ENCODE measurements around the gene ALOX12.

DNA sequence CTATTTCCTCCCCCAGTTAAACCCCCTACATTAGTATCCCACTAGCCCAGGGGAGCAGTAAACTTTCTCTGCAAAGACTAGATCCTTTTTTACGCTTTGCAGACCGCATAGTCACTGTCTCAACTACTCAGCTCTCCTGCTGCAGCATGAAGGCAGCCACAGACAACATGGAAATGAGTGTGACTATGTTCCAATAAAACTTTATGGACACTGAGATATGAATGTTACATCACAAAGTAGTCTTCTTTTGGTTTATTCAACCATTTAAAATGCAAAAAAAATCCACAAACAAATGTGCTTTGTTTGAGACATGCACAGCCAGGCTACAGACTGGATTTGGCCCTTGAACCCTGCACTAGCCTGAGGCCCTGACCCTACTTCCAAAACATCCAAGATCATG lies 14.7 kb downstream of the ALOX12 start:
- TF ChIP-seq, protein P1, sequence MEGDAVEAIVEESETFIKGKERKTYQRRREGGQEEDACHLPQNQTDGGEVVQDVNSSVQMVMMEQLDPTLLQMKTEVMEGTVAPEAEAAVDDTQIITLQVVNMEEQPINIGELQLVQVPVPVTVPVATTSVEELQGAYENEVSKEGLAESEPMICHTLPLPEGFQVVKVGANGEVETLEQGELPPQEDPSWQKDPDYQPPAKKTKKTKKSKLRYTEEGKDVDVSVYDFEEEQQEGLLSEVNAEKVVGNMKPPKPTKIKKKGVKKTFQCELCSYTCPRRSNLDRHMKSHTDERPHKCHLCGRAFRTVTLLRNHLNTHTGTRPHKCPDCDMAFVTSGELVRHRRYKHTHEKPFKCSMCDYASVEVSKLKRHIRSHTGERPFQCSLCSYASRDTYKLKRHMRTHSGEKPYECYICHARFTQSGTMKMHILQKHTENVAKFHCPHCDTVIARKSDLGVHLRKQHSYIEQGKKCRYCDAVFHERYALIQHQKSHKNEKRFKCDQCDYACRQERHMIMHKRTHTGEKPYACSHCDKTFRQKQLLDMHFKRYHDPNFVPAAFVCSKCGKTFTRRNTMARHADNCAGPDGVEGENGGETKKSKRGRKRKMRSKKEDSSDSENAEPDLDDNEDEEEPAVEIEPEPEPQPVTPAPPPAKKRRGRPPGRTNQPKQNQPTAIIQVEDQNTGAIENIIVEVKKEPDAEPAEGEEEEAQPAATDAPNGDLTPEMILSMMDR (IDR thresholded peaks at IDR 0.05), result no peak
- TF ChIP-seq EZH2 (IDR thresholded peaks at IDR 0.05), result no peak
